Measurements from ENCODE around the gene GRAMD4.

Gene GRAMD4

GRCh38 chr22:46725096-46725495 is 104.9 kb downstream of the GRAMD4 start:
- Histone ChIP-seq H3K4me3 (ENCODE audit: low read length) (no peak overlapping the region), H3K27ac (ENCODE audit: low read depth, low read length) (no peak overlapping the region), H3K27me3 (ENCODE audit: insufficient read depth, low read length) (no peaks in the 10 kb centered on the region), H3K9me3 (ENCODE audit: insufficient read depth, low read depth, low read length) (no peaks in the 10 kb centered on the region), H3K4me1 (ENCODE audit: insufficient read depth, low read length) (no peaks in the 10 kb centered on the region), H3K9ac (ENCODE audit: low read depth, low read length) (no peak overlapping the region), H3K36me3 (ENCODE audit: insufficient read depth, low read length) (peaks cover 5% of the 10 kb centered on the region)
- 90% methylated on average over 18 of the region's 18 CpGs for WGBS

- 94% methylated on average over 38 of the region's 38 CpGs for WGBS
- no peaks in the 10 kb centered on the region; the same call in 1 of the 2 replicates for H3K36me3 ChIP-seq (ENCODE audit: insufficient read depth, low read length)
These were observed 106.1 kb downstream of the GRAMD4 start for GRCh38 chr22:46726066-46726985.

GRCh38 chr22:46726986-46727317 is 106.8 kb downstream of the GRAMD4 start:
- H3K9me3 ChIP-seq (ENCODE audit: insufficient read depth, low read depth, low read length), result no peaks in the 10 kb centered on the region
- H3K4me1 ChIP-seq (ENCODE audit: insufficient read depth, low read length), result peaks cover 8% of the 10 kb centered on the region; the same call in 1 of the 2 replicates
- H3K4me3 ChIP-seq (ENCODE audit: low read length), result no peak overlapping the region
- no peak overlapping the region for H3K9ac ChIP-seq (ENCODE audit: low read depth, low read length)
- no peaks in the 10 kb centered on the region; the same call in 1 of the 2 replicates for H3K36me3 ChIP-seq (ENCODE audit: insufficient read depth, low read length)
- no peaks in the 10 kb centered on the region for H3K27me3 ChIP-seq (ENCODE audit: insufficient read depth, low read length)
- H3K27ac ChIP-seq (ENCODE audit: low read depth, low read length), result no peak overlapping the region
- WGBS, result 96% methylated on average over 3 of the region's 3 CpGs

More at GRCh38 chr22:46726066-46726985, 106.1 kb downstream of the GRAMD4 start:
- Histone ChIP-seq H3K9ac (ENCODE audit: low read depth, low read length) (no peak overlapping the region), H3K27me3 (ENCODE audit: insufficient read depth, low read length) (no peaks in the 10 kb centered on the region), H3K4me1 (ENCODE audit: insufficient read depth, low read length) (peaks cover 2% of the 10 kb centered on the region; the same call in 1 of the 2 replicates), H3K4me3 (ENCODE audit: low read length) (no peak overlapping the region), H3K27ac (ENCODE audit: low read depth, low read length) (no peak overlapping the region), H3K9me3 (ENCODE audit: insufficient read depth, low read depth, low read length) (no peaks in the 10 kb centered on the region)

- H3K4me3 ChIP-seq (ENCODE audit: low read length), result no peak overlapping the region
- no peaks in the 10 kb centered on the region; the same call in 1 of the 2 replicates for H3K36me3 ChIP-seq (ENCODE audit: insufficient read depth, low read length)
- H3K27me3 ChIP-seq (ENCODE audit: insufficient read depth, low read length), result no peaks in the 10 kb centered on the region
- H3K9ac ChIP-seq (ENCODE audit: low read depth, low read length), result no peak overlapping the region
- no peak overlapping the region for H3K27ac ChIP-seq (ENCODE audit: low read depth, low read length)
- peaks cover 10% of the 10 kb centered on the region; the same call in 1 of the 2 replicates for H3K4me1 ChIP-seq (ENCODE audit: insufficient read depth, low read length)
- WGBS, result 90% methylated on average over 19 of the region's 19 CpGs
- no peaks in the 10 kb centered on the region for H3K9me3 ChIP-seq (ENCODE audit: insufficient read depth, low read depth, low read length)
These were observed 107.7 kb downstream of the GRAMD4 start for GRCh38 chr22:46727813-46728364.

GRCh38 chr22:46728470-46728869 is 108.3 kb downstream of the GRAMD4 start:
- no peaks in the 10 kb centered on the region; the same call in 1 of the 2 replicates for H3K36me3 ChIP-seq (ENCODE audit: insufficient read depth, low read length)
- 95% methylated on average over 11 of the region's 11 CpGs for WGBS
- no peak overlapping the region for H3K27ac ChIP-seq (ENCODE audit: low read depth, low read length)

More at GRCh38 chr22:46728470-46728869, 108.3 kb downstream of the GRAMD4 start:
- peaks cover 10% of the 10 kb centered on the region; the same call in 1 of the 2 replicates for H3K4me1 ChIP-seq (ENCODE audit: insufficient read depth, low read length)
- H3K9me3 ChIP-seq (ENCODE audit: insufficient read depth, low read depth, low read length), result no peaks in the 10 kb centered on the region
- no peak overlapping the region for H3K9ac ChIP-seq (ENCODE audit: low read depth, low read length)
- H3K27me3 ChIP-seq (ENCODE audit: insufficient read depth, low read length), result no peaks in the 10 kb centered on the region
- H3K4me3 ChIP-seq (ENCODE audit: low read length), result no peak overlapping the region
